NCI-H2107 treated with DMSO at 0.1 percent for 48 hours (cell line): ENCODE results near the gene RAB1B.
"Not testable (repeated sequence)": the region's sequence is repeated elsewhere in the genome, so short reads cannot be mapped to it uniquely, and the experiment has no call there.

ENCODE experiments used
- DNase-seq: peaks from one replicate; lab custom pipeline; 2025; ENCODE audit not compliant: unreplicated experiment; lab: John Stamatoyannopoulos, UW

The RAB1B gene

DNA sequence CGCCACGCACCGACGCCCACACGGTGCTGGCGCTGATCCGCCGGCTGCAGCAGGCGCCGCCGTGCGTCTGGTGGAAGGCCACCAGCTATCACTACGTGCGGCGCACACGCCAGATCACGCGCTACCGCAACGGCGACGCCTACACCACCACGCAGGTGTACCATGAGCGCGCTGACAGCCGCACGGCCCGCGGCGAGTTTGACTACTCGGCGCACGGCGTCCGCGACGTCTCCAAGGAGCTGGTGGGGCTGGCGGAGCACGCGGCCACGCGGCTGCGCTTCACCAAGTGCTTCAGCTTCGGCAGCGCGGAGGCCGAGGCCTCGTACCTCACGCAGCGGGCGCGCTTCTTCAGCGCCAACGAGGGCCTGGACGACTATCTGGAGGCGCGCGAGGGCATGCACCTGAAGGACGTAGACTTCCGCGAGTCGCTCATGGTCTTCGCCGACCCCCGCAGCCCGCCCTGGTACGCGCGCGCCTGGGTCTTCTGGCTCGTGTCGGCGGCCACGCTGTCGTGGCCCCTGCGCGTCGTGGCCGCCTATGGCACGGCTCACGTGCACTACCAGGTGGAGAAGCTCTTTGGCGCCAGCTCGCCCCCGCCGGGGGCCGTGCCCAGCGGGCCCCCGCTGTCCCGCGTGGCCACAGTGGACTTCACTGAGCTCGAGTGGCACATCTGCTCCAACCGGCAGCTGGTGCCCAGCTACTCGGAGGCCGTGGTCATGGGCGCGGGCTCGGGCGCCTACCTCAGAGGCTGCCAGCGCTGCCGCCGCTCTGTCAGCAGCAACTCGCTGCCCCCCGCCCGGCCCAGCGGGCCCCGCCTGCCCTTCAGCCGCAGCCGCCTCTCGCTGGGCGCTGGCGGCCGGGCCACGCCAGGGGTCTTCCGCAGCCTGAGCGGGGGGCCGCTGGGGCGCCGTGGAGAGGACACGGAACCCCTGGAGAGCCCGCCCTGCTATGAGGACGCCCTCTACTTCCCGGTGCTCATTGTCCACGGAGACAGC is 26.5 kb downstream of the RAB1B start:
- DNase-seq: no peak

DNA sequence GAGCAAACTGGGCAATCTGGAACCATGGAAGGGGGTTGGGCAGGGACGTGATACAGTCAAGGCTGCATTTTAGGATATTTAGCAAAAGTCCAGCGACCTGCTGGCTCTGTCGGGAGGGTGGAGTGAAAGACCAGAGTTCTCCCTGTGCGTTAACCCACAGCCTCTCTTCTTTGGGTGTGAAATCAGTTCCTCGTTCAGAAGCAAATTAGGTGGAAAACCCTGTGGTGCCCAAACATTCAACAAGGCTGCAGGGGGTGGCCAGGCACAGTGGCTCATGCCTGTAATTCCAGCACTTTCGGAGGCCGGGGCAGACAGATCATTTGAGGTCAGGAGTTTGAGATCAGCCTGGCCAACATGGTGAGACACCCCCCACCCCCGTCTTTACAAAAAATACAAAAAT is 29.2 kb downstream of the RAB1B start:
- no peak for DNase-seq

GRCh38 chr11:66299186-66299585 is 30.7 kb downstream of the RAB1B start:
- DNase-seq: no peak

- DNase-seq: no peak
Measured at GRCh38 chr11:66302656-66303055, 34.2 kb downstream of the RAB1B start.

DNA sequence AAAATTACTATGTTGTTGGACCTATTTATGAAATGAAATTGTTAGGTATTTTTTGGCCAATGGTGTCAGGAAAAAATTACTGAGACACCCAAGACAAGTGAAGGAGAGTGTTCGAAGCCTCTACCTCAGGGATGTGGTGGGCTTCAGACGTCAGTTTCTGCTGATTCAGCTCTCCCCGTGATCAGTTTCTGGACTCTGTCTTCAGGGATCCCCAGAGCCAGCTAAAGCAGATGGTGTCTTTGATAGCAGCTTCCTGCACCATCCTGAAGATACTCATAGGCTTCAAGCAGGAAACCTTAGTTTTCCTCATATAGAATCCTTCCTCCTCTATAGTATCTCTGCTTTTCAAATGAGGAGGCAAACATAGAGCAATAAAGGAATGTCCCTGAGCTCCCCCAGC is 41.0 kb downstream of the RAB1B start:
- no peak for DNase-seq

GRCh38 chr11:66310324-66310723 is 41.9 kb downstream of the RAB1B start:
- DNase-seq: no peak

GRCh38 chr11:66310803-66311440 is 42.5 kb downstream of the RAB1B start:
- not testable (repeated sequence) for DNase-seq

DNA sequence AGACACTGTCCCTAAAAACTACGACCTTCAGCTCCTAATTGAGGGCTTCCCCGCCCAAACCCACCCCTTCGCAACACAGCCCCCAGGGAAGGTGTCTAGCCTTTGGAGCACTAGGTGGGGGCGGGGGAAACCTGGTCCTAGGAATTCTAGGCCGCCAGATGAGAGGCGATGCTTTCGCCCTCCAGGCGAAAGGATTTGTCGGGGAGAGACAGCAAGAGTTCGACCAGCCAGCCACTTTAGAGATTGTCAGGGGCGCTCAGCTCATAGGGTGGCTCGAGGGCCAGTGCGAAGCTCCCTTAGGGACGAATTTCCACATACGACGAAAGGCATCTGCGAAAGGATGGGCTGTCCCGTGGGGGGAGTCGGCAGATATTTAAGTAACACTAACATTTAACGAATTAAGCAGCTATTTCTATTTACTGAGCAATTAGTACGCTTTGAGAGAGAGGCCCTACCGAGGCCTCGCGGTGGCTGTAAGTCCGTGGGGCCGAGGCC is 43.1 kb downstream of the RAB1B start:
- DNase-seq: no peak

- DNase-seq: peak; percentile 83
Measured at GRCh38 chr11:66311965-66312548, 43.6 kb downstream of the RAB1B start.

- DNase-seq: peak; percentile 83
Measured at GRCh38 chr11:66312549-66313320, 44.3 kb downstream of the RAB1B start.

GRCh38 chr11:66313321-66314185 is 45.1 kb downstream of the RAB1B start:
- DNase-seq: no peak

GRCh38 chr11:66314186-66314501 is 45.7 kb downstream of the RAB1B start:
- DNase-seq: no peak

DNA sequence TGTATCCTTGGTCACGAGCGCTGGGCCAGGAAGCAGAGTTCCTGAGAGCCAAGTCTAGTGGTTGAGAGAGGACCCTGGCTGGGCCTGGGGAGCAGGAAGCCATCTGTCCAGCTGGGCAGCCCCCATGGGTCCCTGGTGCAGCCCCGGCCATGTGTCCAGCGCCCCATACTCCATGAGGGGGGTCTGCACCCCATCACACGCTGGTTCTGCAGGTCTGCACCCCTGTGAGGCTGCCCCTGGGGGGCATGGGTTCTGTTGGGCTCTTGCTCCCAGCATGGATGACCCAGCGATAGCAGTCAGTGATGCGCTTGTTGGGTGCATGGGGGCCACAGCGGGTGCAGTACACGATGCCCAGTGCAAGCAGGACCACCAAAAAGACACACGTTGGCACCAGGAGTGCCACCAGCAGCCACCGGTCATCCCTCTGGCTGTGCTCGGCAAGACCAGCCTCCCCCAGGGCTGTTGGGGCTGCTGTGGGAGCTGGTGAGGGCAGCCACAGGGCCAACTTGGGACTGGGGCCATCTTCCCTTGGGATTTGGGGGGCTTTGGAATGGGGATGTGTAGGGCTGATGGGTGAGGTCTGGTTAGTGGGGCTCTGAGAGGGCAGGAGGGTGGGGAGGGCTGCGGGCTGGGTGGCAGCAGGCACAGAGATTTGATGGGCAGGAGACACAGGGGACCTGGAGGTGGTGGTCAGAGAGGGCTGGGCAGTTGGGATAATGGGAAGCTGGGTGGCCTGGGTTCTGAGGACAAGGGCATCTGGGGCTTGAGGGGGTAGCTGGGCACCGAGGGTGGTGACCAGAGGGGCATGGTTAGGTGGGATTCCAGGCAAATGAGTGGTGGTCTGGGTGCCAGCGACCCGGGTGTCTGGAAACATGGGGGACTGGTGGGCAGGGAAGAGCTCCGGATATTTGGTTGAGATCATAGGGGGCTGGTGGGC is 46.4 kb downstream of the RAB1B start:
- no peak for DNase-seq

DNA sequence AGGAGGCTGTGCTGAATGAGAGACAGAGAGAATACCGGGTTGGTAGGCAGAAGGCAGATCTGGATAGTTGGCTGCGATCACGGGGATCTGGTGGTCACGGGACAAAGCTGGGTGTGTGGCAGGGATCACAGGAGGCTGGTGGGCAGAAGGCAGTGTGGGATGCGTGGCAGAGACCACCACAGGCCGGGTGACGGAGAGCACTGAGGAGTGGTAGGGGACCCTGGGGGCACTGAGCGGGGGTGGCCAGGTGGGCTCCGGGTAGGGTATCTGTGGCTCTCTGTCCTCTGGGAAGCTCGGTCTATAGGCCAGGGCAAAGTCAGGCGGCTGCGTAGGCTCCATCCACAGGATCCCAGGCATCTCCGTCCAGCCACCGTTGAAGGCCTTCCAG is 47.1 kb downstream of the RAB1B start:
- no peak for DNase-seq

DNA sequence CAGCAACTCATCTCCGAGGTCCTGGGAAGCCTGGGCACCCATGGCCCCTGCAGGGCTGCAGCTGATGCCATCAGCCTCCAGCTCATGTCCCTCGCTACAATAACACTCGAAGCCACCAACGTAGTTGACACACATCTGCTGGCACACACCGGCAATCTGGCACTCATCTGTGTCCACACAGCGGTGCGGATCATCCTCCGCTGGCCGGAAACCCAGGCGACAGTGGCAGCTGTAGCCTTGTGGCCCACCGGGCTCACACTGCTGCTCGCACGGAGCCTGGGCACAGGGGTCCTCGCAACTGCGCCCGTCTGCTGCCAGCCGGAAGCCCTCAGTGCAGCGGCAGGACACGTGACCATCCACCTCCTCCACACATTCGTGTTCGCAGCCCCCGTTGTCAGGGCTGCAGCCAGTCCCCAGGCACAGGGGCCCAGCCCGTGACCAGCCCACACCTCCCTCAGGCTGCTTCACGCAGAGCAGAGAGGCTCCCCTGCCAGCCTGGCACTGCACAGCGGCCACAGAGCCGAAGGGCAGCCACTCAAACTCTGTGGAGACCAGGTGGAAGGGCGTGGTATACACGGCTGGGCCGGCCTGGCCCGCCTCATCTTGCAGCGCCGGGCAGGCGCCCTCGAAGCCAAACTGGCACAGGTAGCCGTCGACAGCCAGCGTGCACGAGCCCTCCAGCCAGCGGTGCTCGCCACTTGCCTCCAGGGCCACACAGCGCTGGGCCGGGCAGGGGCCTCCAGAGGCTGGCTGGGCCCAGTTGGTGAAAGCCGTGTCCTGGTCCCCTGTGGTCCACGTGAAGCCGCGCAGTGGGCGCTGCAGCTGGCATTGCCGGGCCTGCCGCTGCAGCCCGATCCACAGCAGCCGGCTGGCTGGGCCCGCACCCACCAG is 47.7 kb downstream of the RAB1B start:
- DNase-seq: no peak

DNA sequence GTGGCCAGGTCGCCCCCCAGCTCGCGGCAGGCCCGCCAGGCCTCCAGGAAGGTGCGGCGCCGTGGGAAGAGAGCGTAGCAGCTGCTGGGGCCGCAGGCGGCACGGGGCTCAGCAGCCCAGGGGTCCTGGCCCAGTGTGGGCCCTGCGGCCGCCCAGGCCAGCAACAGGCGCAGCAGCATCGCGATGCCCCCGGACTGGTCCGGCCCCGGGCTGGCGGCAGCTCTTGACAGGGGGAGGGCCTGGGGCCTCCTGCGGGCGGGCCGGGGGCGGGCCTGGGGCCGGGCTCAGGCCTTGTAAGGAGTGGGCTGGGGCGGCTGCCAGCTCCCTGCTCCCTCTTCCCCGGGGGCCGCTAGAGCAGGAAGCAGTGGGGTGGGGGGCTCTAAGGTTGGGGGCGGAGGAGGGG is 48.4 kb downstream of the RAB1B start, which contains the start of gene CD248:
Gene CD248, minus strand, starts transcription at position 196 of the 403 bp plus-strand sequence. Its CDS starts 17 bp downstream, at position 179.
- no peak for DNase-seq

GRCh38 chr11:66317322-66317722 is 48.9 kb downstream of the RAB1B start:
- DNase-seq: no peak
